Activated T-helper 9 cell treated with anti-CD3 and anti-CD28 coated beads, Interleukin-2, amount 50 U/mL, for 16 hours (primary cell): ENCODE data around the gene THADA.

ENCODE experiments used
- DNase-seq: peaks from one replicate; pipeline ENCODE4 v3.0.0-alpha.2; 2020; ENCODE audit warnings: low read depth

Gene THADA

DNA sequence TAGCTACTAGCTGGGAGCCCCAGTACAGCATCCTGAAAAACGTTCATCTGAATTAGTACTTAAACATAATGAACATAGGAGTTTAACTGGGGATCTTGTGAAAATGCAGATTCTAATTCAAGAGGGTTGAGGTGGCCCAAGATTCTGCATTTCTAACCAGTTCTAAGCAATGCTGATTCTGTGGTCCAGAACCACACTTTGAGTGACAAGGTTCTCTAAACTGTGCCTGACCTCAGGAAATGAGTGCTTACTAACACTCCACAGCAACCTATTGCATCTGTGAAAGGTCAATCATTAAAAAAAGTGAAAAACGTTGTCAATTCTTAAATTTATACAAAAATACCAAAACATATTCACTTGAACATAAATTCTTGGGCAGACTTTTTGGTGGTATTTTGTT, 212.3 kb downstream of the THADA start:
- no peak for DNase-seq

- no peak for DNase-seq
Measured at GRCh38 chr2:43379494-43379893, 216.3 kb downstream of the THADA start.

GRCh38 chr2:43377327-43377726, 218.5 kb downstream of the THADA start:
- no peak for DNase-seq

DNA sequence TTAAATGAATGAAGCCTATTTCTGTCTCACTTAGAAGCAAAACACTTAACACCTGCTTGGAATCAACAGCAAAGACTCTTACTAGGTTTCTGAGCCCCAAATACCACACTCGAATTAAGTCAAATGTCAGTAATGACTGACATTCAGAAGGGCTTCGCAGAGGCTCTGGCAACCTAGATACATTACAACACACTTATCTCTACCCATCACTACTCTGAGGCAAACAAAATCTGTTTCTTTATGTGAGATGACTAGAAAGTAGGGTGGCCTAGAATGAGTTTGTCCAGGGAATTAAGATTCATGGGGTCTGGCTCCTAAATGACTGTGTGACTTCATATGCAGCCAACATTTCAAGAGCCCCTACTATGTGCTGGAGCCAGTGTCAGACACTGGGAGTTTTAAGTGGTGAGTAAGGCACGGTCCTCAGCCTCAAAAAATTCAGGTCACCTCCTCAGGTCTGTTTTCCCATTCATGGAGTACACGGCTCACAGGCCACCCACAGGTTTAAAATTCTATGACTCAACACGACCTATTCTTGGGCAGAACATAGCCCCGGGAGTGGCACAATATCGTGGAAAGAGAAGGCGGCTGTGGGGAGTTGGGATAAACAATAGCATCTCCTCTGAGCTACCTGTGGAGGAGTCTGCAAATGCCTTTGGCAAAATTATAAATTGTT, 219.2 kb downstream of the THADA start:
- DNase-seq, result no peak

DNA sequence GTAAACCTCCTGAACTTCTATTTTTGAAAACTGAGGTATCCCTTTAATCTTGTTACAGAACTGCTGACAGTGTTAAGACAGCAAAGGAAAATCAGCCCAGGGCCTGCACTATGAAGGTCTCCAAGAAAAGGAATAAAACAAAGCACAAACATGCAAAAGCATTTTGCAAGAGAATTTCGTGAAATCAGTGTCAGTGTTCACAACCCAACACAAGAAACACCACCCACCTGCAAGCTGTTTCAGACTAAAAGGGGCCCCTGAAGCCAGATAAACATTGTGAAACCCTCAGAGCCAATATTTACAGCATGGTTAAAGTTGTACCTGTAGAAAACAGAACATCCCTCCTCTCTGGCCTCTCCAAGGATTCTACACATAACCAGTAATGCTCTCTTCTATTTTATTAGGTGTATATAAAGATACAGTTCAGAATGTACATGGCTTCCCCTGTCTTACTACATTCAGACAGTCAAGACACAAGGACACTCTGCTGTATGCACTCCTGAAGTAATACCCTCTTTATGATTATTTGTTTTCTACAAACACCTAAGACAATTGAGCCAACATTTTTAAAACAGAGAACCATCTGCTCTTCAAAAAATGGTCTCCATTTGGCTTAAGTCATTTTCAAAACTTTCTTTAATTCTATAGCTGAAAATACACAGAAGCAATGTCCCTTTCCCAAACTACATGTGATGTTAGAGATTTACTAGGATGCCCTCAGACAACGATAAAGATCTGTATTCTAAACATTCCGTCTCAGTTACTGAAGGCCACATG, 219.9 kb downstream of the THADA start:
- no peak for DNase-seq

DNA sequence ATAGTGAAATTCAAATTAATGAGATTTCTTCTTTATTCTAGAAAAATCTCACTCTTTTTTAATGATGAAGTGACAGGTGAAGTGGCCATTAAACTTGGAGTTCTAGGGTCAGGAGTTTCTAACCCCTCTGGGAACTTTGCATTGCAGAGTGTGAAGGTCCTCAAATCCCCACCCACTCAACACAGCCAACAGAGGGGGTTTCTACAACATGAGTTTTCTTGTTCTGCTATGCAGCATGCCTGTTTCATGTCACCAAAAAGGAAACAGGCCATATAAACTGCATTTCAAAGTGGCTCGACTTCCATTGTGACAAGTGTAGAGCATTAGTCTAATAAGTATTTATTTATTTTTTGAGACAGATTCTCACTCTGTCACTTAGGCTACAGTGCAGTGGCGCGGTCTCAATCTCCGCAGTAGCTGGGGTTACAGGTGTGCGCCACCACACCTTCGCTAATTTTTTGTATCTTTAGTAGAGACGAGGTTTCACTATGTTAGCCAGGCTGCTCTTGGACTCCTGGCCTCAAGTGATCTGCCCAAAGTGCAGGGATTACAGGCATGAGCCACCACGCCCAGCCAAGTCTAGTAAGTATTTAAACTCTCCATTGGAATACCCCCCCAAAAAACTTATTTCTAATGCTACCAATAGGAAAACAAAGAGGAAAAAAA, 223.3 kb downstream of the THADA start:
- no peak for DNase-seq

GRCh38 chr2:43370705-43371104, 225.1 kb downstream of the THADA start:
- DNase-seq, result no peak

GRCh38 chr2:43370146-43370545, 225.7 kb downstream of the THADA start:
- DNase-seq, result no peak

- DNase-seq, result no peak
Measured at GRCh38 chr2:43368483-43369385, 227.1 kb downstream of the THADA start.

- no peak for DNase-seq
Measured at GRCh38 chr2:43367012-43367782, 228.6 kb downstream of the THADA start.

DNA sequence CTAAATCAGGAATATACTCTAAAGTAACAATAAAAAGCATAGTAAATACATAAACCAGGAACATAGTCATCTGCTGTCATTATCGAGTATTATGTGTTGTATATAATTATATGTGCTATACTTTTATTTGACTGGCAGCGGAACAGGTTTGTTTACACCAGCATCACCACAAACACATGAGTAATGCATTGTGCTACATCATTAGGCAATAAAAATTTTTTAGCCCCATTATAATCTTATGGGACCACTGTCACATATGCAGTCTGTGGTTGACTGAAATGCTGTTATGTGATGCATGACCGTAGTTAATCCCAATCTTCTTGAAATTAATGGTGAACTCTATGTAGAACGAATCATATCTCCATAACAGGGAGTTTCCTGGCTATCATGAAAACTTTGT, 232.7 kb downstream of the THADA start:
- no peak for DNase-seq

DNA sequence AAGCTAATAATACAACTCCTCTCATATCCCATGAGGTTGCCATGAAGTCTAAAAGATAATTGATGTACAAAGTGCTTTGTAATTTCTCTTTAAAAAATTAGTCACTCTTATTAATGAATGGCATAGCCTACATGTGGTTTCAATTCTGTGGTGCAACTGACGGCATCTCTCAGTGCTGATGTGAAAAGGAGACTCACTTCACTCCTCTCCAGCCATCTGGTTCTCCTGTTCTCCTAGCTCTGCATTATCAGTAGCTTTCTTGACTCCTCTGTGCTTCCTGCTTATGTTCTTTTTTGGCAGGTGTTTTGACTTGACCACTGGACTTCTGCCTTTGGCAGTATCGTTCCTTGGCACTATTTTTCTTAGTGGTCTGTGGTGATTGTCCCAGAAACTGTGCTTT, 234.6 kb downstream of the THADA start:
- no peak for DNase-seq

- no peak for DNase-seq
Measured at GRCh38 chr2:43360137-43360536, 235.7 kb downstream of the THADA start.

- no peak for DNase-seq
Measured at GRCh38 chr2:43358410-43359201, 237.2 kb downstream of the THADA start.

GRCh38 chr2:43356774-43357173, 239.1 kb downstream of the THADA start:
- no peak for DNase-seq

GRCh38 chr2:43355399-43355798, 240.4 kb downstream of the THADA start:
- DNase-seq, result no peak

GRCh38 chr2:43349904-43350303, 245.9 kb downstream of the THADA start:
- DNase-seq, result no peak

- no peak for DNase-seq
Measured at GRCh38 chr2:43348908-43349661, 246.8 kb downstream of the THADA start.

DNA sequence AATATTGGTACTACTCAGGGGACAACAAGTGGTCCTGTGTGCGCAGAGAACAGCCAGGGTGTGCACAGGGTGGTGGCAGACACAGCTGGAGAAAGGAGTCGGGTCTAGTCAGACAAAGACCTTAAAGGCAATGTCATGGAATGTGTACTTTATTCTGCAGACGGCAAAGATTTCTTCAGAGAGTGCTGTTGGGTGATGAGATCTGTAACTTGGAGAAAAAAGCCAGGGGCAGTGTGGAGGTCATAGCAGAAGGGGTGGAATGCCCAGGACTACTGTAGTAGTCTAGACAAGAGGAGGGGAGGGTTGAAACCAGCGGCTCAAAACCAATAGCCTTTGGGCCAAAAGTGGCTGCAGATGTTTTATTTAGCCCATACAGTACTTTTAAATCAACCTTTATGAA, 248.1 kb downstream of the THADA start:
- no peak for DNase-seq
